ENCODE results near the gene ANO2.
"Not testable (repeated sequence)": the region's sequence is repeated elsewhere in the genome, so short reads cannot be mapped to it uniquely, and the experiment has no call there.

ANO2 gene

DNA sequence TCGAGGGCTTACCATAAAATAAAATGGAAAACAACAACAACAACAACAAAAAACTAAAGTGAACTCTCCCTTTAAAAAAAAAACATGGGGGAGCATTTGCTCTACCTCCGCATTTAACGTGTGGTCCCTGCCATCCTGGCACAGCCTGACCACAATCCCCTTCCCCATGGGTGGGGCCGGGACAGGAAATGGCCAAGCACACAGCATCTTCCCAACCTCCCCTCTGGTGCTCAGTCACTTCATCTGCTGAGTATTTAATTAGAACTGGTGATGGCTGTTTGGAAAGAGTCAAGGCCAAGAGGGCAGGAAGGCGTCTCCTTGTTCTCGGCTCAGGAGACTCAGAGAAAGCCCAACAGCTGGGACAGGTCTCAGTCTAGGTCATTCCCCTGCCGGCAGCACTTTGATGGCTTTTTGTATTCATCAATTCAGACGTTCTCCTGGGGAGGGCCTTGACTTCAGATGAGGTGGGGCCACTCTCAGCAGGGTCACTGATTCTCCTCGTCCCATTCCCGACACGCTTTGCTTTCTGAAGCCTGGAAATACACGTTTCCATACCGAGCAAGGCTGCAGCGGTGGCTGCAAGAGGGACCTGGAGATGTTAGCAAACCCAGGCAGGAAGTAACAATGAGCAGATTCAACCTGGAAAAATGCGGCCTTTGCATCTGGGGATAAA is 44.4 kb downstream of the ANO2 start:
- TF ChIP-seq, protein P1, sequence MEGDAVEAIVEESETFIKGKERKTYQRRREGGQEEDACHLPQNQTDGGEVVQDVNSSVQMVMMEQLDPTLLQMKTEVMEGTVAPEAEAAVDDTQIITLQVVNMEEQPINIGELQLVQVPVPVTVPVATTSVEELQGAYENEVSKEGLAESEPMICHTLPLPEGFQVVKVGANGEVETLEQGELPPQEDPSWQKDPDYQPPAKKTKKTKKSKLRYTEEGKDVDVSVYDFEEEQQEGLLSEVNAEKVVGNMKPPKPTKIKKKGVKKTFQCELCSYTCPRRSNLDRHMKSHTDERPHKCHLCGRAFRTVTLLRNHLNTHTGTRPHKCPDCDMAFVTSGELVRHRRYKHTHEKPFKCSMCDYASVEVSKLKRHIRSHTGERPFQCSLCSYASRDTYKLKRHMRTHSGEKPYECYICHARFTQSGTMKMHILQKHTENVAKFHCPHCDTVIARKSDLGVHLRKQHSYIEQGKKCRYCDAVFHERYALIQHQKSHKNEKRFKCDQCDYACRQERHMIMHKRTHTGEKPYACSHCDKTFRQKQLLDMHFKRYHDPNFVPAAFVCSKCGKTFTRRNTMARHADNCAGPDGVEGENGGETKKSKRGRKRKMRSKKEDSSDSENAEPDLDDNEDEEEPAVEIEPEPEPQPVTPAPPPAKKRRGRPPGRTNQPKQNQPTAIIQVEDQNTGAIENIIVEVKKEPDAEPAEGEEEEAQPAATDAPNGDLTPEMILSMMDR (IDR thresholded peaks at IDR 0.05; ENCODE audit: low read depth, low read length, missing control alignments), result no peak
- DNase-seq (ENCODE audit: low read depth), result no peak
- no peak overlapping the region for H3K4me3 ChIP-seq (ENCODE audit: low read depth, low read length)
- in situ Hi-C loops (cut with HindIII; ENCODE audit: low sequenced_read_pairs), result no loop called here

DNA sequence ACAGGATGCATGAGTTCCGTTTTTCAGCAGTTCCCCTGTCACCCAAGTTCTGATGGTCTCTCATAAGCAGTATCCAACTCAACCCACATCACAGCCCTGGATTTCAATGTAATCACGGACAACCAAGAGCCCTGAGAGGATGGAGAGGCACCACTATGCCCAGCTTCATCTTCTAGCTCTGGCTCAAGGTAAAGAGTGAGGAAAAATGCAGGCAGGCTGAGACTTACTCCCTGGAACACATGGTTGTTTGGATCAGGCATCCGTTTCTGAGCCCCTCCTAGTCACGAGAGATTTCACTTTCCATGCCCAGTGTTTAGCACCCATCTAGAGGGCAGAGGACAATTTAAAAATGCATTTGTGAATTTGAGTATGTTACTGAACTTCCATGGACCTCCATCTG is 45.0 kb downstream of the ANO2 start:
- DNase-seq (ENCODE audit: low read depth), result no peak
- in situ Hi-C loops (cut with HindIII; ENCODE audit: low sequenced_read_pairs), result no loop called here
- no peak overlapping the region for H3K4me3 ChIP-seq (ENCODE audit: low read depth, low read length)
- TF ChIP-seq, protein P1 (IDR thresholded peaks at IDR 0.05; ENCODE audit: low read depth, low read length, missing control alignments), result no peak

DNA sequence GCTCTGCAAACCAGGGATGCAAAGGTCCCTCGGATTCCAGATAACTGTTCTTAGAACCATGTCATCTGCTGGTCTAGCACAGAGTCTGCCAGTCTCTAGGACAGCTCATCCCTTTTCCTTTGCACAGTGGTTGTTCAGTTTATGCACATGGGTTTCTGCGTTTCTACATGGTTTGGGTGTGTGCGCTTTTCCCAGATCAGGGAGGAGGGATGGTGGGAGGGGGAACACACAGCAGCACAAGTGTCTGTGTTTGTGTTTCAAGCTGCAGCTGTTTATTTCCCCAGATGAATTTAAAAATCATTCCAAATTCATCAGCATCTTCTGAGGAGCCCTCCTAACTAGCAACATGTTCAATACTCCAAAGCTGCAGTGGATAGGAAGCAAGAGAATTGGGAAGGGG is 45.4 kb downstream of the ANO2 start:
- no peak overlapping the region for H3K4me3 ChIP-seq (ENCODE audit: low read depth, low read length)
- TF ChIP-seq, protein P1 (IDR thresholded peaks at IDR 0.05; ENCODE audit: low read depth, low read length, missing control alignments), result no peak
- in situ Hi-C loops (cut with HindIII; ENCODE audit: low sequenced_read_pairs), result no loop called here
- no peak for DNase-seq (ENCODE audit: low read depth)

DNA sequence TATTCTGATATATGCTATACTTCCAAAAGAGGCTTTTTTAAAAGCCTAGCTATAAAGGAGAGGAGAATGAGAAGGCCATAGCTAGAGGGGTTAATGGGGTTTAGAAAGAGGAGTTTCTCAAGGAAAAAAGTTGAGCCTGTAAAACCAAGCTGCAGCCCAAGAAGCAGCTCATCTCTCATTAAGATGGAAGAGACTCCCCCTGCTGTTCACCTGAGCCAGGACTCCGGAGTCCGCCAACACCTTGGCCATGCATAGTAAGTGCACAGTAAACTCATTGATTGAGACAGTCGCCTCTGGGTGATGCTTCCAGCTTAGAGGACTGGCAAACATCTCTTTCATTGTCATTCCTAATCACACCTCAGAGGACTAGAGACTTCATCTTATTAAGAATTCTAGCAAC is 46.2 kb downstream of the ANO2 start:
- H3K4me3 ChIP-seq (ENCODE audit: low read depth, low read length), result no peak overlapping the region
- TF ChIP-seq, protein P1 (IDR thresholded peaks at IDR 0.05; ENCODE audit: low read depth, low read length, missing control alignments), result no peak
- in situ Hi-C loops (cut with HindIII; ENCODE audit: low sequenced_read_pairs), result no loop called here
- DNase-seq (ENCODE audit: low read depth), result no peak

DNA sequence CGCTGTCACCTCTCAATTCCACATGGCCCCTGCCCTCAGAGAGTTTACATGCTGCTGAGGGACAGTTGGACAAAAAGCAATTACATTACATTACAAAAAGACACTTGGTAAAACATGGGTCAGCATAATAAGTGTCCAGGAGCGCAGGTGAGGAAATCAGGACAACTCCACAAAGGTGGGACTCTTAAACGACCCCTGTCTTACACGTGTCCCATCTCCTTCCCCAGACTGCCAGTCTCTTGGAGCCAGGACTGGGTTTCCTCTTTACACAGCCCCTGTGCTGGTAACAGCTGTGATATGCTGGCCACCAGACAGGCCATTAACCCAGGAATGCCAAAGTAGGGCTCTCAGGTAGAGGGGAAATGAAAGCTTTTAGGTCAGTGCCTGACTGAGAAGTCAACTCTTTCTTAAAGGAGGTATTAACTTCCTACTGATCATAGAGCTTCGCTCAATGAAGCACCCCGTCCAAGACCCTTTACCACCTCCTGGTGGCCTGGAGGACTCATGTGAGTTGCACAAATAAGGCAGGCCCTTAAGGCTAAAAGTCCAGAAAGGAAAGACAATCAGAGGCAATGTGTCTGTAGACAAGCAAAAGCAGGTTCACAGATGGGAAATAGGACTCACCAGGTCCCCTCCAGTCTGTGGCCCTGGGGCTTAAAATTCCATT is 55.5 kb downstream of the ANO2 start:
- TF ChIP-seq, protein P1 (IDR thresholded peaks at IDR 0.05; ENCODE audit: low read depth, low read length, missing control alignments), result no peak
- in situ Hi-C loops (cut with HindIII; ENCODE audit: low sequenced_read_pairs), result loop anchor here (5.0 kb wide), 1 partner anchor 77 kb away; no protein-coding TSS in a partner anchor
- no peak for DNase-seq (ENCODE audit: low read depth)
- no peak overlapping the region for H3K4me3 ChIP-seq (ENCODE audit: low read depth, low read length)

DNA sequence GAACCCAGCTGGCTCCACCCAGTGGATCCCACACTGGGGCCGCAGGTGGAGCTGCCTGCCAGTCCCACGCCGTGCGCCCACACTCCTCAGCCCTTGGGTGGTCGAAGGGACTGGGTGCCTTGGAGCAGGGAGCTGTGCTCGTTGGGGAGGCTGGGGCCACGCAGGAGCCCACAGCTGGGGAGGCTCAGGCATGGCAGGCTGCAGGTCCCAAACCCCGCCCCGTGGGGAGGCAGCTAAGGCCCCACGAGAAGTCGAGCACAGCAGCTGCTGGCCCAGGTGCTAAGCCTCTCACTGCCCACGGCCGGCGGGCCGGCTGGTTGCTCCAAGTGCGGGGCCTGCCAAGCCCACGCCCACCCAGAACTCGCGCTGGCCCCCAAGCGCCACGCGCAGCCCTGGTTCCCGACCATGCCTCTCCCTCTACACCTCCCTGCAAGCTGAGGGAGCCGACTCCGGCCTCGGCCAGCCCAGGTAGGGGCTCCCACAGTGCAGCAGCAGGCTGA is 56.2 kb downstream of the ANO2 start:
- TF ChIP-seq, protein P1 (IDR thresholded peaks at IDR 0.05; ENCODE audit: low read depth, low read length, missing control alignments), result no peak
- in situ Hi-C loops (cut with HindIII; ENCODE audit: low sequenced_read_pairs), result loop anchor here (5.0 kb wide), 1 partner anchor 77 kb away; no protein-coding TSS in a partner anchor
- no peak overlapping the region for H3K4me3 ChIP-seq (ENCODE audit: low read depth, low read length)
- DNase-seq (ENCODE audit: low read depth), result no peak

DNA sequence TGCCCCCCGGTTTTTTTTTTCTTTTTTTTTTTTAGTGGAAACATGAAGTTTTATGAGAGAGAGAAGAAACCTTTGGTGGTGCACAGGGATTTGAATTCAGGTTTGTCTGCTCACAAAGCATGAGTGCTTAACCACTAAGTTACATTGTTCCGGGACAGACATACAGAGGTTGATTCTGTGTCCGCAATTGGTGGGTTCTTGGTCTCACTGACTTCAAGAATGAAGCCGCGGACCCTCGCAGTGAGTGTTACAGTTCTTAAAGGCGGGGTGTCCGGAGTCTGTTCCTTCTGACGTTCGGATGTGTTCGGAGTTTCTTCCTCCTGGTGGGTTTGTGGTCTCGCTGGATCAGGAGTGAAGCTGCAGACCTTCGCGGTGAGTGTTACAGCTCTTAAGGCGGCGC is 57.2 kb downstream of the ANO2 start:
- in situ Hi-C loops (cut with HindIII; ENCODE audit: low sequenced_read_pairs), result loop anchor here (5.0 kb wide), 1 partner anchor 76 kb away; no protein-coding TSS in a partner anchor
- not testable (repeated sequence) for DNase-seq (ENCODE audit: low read depth); H3K4me3 ChIP-seq (ENCODE audit: low read depth, low read length)

Data from astrocyte of the cerebellum (primary cell).